Keratinocyte (primary cell): ENCODE data around the gene MCM10. TPM values are rescaled to one million over a fixed set of nuclear protein-coding genes. Genes with fewer than 3 reads are reported as not detected.

Source experiments
- DNase-seq: peaks from one replicate; pipeline ENCODE4 v3.0.0-alpha.2; 2011; ENCODE audit warnings: low read depth, missing footprints, low spot score
- FAIRE-seq: peaks from 2 replicates; lab custom pipeline; 2011; peaks lifted over from hg19 to GRCh38; lab: Jason Lieb, UNC
- H2AFZ ChIP-seq: 2 replicates; pipeline ENCODE4 v1.6.0; 2012; ENCODE audit warnings: low read length, control low read depth, inconsistent platforms; ENCODE audit not compliant: control insufficient read depth
- H3K27ac ChIP-seq: 2 replicates; pipeline ENCODE4 v1.5.1; 2011; ENCODE audit warnings: low read length; ENCODE audit not compliant: control insufficient read depth, insufficient read depth
- H3K27me3 ChIP-seq: 3 replicates; pipeline ENCODE4 v1.6.0; 2011; ENCODE audit warnings: low read length; ENCODE audit not compliant: control insufficient read depth, insufficient read depth; ENCODE audit errors: extremely low read depth
- H3K36me3 ChIP-seq, 2 experiments: 2 replicates in 1 of 2; 3 replicates in 1 of 2; pipeline ENCODE4 v1.5.1; 2011; ENCODE audit warnings: low read length in 2 of 2, mild to moderate bottlenecking in 1 of 2; ENCODE audit not compliant: control insufficient read depth in 2 of 2, insufficient read depth in 2 of 2; ENCODE audit errors: extremely low read depth in 1 of 2
- H3K4me1 ChIP-seq: 3 replicates; pipeline ENCODE4 v1.5.1; 2011; ENCODE audit warnings: low read length; ENCODE audit not compliant: control insufficient read depth, insufficient read depth; ENCODE audit errors: extremely low read depth
- H3K4me2 ChIP-seq: 3 replicates; pipeline ENCODE4 v1.6.0; 2011; ENCODE audit warnings: low read depth, low read length; ENCODE audit not compliant: control insufficient read depth, insufficient read depth; ENCODE audit errors: extremely low read depth
- H3K4me3 ChIP-seq, 3 experiments: fragments of 200-600 bp in 1 of 3; sonication (generic) in 1 of 3; 2 replicates in 2 of 3; 3 replicates in 1 of 3; pipeline ENCODE4 v1.5.1; 2011 to 2016; ENCODE audit warnings: low read length in 3 of 3, mild to moderate bottlenecking in 3 of 3, control low read depth in 2 of 3, inconsistent platforms in 1 of 3, low read depth in 1 of 3, mixed read lengths in 1 of 3, mixed run types in 1 of 3, moderate library complexity in 1 of 3; ENCODE audit not compliant: control insufficient read depth in 2 of 3, insufficient read depth in 2 of 3; ENCODE audit errors: extremely low read depth in 1 of 3
- H3K79me2 ChIP-seq: 2 replicates; pipeline ENCODE4 v1.6.0; 2012; ENCODE audit warnings: low read length; ENCODE audit not compliant: control insufficient read depth, insufficient read depth
- H3K9ac ChIP-seq: 3 replicates; pipeline ENCODE4 v1.6.0; 2011; ENCODE audit warnings: low read length; ENCODE audit not compliant: control insufficient read depth, insufficient read depth; ENCODE audit errors: extremely low read depth
- H3K9me1 ChIP-seq: 3 replicates; pipeline ENCODE4 v1.6.0; 2011; ENCODE audit warnings: low read length; ENCODE audit not compliant: control insufficient read depth, insufficient read depth; ENCODE audit errors: extremely low read depth
- H3K9me3 ChIP-seq: 2 replicates; pipeline ENCODE4 v1.5.1; 2012; ENCODE audit warnings: low read depth, low read length; ENCODE audit not compliant: control insufficient read depth
- H4K20me1 ChIP-seq: 3 replicates; pipeline ENCODE4 v1.6.0; 2011; ENCODE audit warnings: low read length; ENCODE audit not compliant: control insufficient read depth, insufficient read depth; ENCODE audit errors: extremely low read depth
- EZH2 ChIP-seq: IDR thresholded peaks from one replicate; pipeline ENCODE4 v1.6.1; 2012; ENCODE audit warnings: inconsistent platforms, mild to moderate bottlenecking, low read length, moderate library complexity
- dilution Hi-C: fragments of 300-500 bp; cut with MboI; formaldehyde crosslinking; loops from one replicate; pipeline ENCODE4 v1.7.0; 2020; ENCODE audit warnings: low sequenced_read_pairs; ENCODE audit not compliant: extremely low pct_ligation_motif_present
- polyA plus RNA-seq, 5 experiments: library from polyadenylated mRNA; depleted of rRNA in 3 of 5; stranded (reverse) in 3 of 5; stranded (forward) in 1 of 5; unstranded in 1 of 5; fragments of >200 nt; gene quantifications; 1 replicate in 1 of 5; 2 replicates in 3 of 5; 3 replicates in 1 of 5; pipeline versions ENCODE4 v1.2.1 to v1.2.3, GENCODE V29; 2011 to 2012; ENCODE audit warnings: missing spikeins in 2 of 5, low read depth in 1 of 5, low replicate concordance in 1 of 5
- TF ChIP-seq, protein P1 (sequence below), 3 experiments: IDR thresholded peaks in 1 of 3; conservative IDR thresholded peaks in 1 of 3; optimal IDR thresholded peaks in 1 of 3; 2 replicates in 2 of 3; 3 replicates in 1 of 3; pipeline versions ENCODE3 to v1.5.1; 2011; ENCODE audit warnings: low read length in 3 of 3, mild to moderate bottlenecking in 3 of 3, moderate library complexity in 2 of 3, control low read depth in 1 of 3, inconsistent platforms in 1 of 3; ENCODE audit not compliant: insufficient read depth in 2 of 3; ENCODE audit errors: extremely low read depth in 1 of 3

MCM10 gene
- polyA plus RNA-seq, 1 donor (not counting 4 experiments of a cell fraction or from before 2014, with no cell fraction given): 6.2 TPM

DNA sequence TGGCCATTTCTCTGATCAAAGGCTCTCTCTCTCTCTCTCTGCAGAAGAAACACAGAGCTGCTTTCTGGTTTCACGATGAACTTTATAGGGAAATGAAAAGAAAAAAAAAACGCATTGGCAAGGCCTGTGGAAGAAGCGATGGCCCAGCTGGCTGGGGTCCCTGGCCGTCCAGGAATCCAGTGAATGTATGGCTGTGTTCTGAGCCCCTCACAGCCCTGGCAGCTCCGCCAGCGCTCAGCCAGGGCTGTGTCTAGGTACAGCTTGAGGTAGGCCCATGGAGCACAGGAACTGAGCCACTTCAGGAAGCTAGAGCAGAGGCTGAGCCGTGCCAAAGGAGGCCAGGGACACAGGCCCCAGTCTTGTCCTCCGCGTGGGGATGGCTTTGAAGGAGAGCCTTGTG lies 85.9 kb downstream of the MCM10 start:
- dilution Hi-C loops: no loop called here

DNA sequence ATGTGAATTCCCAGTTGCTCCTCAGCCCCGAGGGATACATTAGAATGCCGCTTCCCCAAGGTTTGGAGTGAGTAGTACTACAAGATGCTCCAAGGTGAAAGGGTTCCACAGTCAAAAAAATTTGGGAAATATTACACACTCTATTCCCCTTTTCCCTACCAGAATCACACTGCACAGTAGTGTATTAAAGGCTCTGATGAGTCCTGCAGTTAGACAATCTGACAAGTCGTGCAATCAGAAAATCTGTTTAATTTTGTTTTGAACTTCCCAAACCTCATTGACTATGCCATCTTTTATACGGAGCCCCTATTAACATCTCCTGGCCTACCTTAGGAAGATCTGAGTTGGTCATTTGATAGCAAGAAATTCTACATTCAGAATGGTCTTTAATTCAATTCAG lies 86.4 kb downstream of the MCM10 start:
- Histone ChIP-seq H3K4me1 (no peaks in the 10 kb centered on the region), H3K27ac (no peak overlapping the region), H3K79me2 (no peaks in the 10 kb centered on the region), H3K27me3 (no peaks in the 10 kb centered on the region), H3K4me3 (no peak overlapping the region), H4K20me1 (no peaks in the 10 kb centered on the region), H3K4me2 (no peak overlapping the region), H3K9me1 (no peaks in the 10 kb centered on the region), H2AFZ (no peak overlapping the region), H3K36me3 (no peaks in the 10 kb centered on the region), H3K9ac (no peak overlapping the region), H3K9me3 (no peaks in the 10 kb centered on the region)
- FAIRE-seq (no peak), DNase-seq (no peak)
- TF ChIP-seq, protein P1, sequence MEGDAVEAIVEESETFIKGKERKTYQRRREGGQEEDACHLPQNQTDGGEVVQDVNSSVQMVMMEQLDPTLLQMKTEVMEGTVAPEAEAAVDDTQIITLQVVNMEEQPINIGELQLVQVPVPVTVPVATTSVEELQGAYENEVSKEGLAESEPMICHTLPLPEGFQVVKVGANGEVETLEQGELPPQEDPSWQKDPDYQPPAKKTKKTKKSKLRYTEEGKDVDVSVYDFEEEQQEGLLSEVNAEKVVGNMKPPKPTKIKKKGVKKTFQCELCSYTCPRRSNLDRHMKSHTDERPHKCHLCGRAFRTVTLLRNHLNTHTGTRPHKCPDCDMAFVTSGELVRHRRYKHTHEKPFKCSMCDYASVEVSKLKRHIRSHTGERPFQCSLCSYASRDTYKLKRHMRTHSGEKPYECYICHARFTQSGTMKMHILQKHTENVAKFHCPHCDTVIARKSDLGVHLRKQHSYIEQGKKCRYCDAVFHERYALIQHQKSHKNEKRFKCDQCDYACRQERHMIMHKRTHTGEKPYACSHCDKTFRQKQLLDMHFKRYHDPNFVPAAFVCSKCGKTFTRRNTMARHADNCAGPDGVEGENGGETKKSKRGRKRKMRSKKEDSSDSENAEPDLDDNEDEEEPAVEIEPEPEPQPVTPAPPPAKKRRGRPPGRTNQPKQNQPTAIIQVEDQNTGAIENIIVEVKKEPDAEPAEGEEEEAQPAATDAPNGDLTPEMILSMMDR (optimal IDR thresholded peaks at IDR 0.05 in 1 of 3, IDR thresholded peaks at IDR 0.05 in 1 of 3, conservative IDR thresholded peaks at IDR 0.05 in 1 of 3; ENCODE audit: extremely low read depth in 1 of 3, insufficient read depth in 2 of 3, low read length in 3 of 3): no peak
- TF ChIP-seq EZH2: no peak
- dilution Hi-C loops: no loop called here

More for the DNA sequence above, 85.9 kb downstream of the MCM10 start:
- Histone ChIP-seq H3K9me3 (no peaks in the 10 kb centered on the region), H3K4me3 (no peak overlapping the region), H2AFZ (no peak overlapping the region), H3K9ac (no peak overlapping the region), H3K9me1 (no peaks in the 10 kb centered on the region), H3K4me1 (no peaks in the 10 kb centered on the region), H3K27me3 (no peaks in the 10 kb centered on the region), H3K27ac (no peak overlapping the region), H3K79me2 (no peaks in the 10 kb centered on the region), H4K20me1 (no peaks in the 10 kb centered on the region), H3K4me2 (no peak overlapping the region), H3K36me3 (no peaks in the 10 kb centered on the region)
- TF ChIP-seq EZH2: no peak
- TF ChIP-seq, protein P1 (optimal IDR thresholded peaks at IDR 0.05 in 1 of 3, IDR thresholded peaks at IDR 0.05 in 1 of 3, conservative IDR thresholded peaks at IDR 0.05 in 1 of 3; ENCODE audit: extremely low read depth in 1 of 3, insufficient read depth in 2 of 3, low read length in 3 of 3): no peak
- no peak for FAIRE-seq
- DNase-seq: no peak
